ENCODE results near the gene CCR5.

Gene CCR5

DNA sequence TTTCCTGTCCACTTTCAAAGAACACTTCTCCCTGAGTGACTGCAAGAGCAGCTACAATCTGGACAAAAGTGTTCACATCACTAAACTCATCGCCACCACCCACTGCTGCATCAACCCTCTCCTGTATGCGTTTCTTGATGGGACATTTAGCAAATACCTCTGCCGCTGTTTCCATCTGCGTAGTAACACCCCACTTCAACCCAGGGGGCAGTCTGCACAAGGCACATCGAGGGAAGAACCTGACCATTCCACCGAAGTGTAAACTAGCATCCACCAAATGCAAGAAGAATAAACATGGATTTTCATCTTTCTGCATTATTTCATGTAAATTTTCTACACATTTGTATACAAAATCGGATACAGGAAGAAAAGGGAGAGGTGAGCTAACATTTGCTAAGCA is 38.1 kb downstream of the CCR5 start:
- DNase-seq (ENCODE audit: low read depth): no peak

DNA sequence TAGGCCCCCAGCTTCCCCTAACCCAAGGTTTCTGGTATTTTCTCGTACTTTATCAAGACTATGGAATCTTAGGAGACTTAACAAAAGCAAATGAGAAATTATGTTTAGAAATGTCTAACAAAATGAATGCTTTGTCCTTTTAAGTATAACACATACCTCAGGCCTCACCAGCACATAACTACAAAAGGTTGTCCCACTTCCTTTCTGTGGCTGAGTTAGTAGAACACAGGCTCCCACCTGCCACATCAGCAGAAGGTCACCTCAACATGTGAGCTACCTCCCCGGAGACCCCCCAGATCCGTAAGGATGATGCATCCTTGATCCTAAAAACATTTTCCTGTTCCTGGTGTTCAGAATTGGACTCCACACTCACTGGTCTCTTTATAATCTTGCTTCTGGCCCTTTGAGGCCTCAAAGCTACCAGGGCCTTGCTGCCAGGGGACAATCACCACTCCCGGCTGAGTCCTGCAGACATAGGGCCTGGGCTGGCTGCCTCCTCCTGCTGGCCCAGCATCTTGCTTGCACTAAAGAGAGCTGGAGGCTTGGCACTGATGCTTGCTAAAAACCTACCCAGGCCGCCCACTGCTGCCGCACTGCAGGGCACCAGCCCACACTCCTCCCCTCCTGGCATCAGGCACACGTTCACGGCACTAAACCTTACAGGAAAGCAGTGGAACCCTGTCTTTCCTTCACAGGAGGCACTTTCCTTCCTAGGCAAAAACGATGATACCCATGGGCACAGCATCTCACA is 39.2 kb downstream of the CCR5 start:
- no peak for DNase-seq (ENCODE audit: low read depth)

DNA sequence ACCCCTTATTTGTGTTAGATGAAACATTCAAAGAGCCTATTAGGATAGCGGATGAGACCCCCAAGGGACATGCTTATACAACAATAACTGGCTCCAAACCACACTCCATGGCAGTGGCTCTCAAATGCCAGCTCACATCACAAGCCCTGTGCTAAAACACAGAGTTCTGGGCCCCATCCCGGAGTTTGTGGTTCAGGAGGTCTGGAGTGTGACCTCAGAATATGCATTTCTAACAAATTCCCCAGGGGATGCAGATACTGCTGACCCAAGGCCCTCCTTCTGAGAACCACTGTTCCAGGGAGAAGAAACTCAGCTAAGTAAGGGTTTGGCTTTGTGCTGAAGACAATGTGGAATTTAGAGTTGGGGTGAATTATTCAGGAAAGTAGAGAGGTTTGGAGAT is 39.9 kb downstream of the CCR5 start:
- DNase-seq (ENCODE audit: low read depth): no peak

DNA sequence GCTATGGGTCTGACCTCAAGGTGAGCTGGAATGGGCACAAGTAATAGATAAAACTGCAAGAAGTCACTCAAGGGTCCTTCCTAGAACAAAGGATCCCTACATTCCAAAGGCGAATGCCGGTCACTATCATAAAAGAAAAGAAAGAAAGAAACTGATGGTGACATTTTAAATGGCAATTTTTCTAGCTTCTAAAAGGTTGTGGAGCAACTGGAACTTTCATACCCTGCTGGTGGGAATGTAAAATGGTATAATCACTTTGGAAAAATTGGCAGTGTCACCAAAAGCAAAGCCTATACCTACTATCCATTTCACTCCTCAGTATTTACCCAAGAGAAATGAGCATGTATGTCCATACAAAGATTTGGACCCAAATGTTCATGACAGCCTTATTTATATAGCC is 40.5 kb downstream of the CCR5 start:
- DNase-seq (ENCODE audit: low read depth): no peak

DNA sequence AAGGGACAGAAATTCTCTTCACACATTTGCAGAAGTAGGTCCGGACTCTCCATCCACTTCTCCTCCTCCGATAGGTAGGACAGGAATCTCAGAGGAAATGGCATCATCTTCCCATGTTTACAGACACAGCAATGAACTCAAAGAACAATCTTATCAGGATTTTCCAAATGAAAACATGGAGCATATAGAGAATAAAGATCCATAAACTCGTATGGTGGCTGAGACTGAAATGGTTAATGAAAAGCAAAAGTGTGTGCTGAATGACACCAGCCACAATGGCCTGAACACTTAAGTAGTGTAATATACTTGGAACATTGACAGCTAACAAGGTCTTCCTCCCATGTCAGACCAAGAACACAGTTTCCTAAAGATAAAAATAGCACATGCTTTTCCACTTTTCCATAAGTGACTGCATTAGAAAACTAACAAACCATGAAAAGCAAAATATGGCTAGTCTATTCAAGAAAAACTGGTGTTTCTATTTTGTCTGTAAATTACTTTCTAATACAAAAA is 42.1 kb downstream of the CCR5 start:
- no peak for DNase-seq (ENCODE audit: low read depth)

DNA sequence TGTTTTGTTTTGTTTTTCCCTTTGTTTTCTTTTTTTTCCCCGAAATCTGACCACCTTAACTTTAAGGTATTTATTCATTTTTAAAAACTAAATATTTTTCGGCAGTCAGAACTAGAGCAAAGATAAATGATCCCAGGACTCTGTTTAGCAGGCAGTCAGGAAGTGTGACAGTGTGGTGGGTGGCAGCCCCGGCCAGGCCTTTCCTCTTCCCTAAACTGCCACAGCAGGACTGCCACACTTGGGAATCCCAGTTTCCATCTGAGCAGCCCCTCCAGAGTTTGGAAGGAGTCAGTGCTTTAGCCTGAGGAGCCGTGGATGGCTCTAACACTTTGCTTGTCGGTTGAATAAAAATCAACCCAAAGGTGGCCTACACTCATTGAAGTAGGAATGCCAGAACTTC is 43.2 kb downstream of the CCR5 start:
- no peak for DNase-seq (ENCODE audit: low read depth)

DNA sequence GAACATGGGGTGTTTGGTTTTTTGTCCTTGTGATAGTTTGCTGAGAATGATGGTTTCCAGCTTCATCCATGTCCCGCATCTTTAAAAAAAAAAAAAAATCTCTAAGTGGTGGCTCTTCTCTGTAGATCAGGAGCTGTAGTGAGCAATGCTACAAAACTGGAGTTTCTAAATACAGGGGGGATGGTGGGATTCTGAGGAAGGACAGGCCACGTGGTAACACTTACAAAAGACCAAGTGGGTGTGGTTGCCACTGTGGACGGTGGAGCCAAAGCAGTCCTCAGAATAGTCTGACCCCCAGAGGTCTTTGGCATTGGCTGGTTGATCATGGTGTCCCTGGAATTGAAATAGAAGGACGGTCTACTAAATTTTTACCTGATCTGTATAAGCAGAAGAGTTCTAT is 44.0 kb downstream of the CCR5 start:
- DNase-seq (ENCODE audit: low read depth): no peak

DNA sequence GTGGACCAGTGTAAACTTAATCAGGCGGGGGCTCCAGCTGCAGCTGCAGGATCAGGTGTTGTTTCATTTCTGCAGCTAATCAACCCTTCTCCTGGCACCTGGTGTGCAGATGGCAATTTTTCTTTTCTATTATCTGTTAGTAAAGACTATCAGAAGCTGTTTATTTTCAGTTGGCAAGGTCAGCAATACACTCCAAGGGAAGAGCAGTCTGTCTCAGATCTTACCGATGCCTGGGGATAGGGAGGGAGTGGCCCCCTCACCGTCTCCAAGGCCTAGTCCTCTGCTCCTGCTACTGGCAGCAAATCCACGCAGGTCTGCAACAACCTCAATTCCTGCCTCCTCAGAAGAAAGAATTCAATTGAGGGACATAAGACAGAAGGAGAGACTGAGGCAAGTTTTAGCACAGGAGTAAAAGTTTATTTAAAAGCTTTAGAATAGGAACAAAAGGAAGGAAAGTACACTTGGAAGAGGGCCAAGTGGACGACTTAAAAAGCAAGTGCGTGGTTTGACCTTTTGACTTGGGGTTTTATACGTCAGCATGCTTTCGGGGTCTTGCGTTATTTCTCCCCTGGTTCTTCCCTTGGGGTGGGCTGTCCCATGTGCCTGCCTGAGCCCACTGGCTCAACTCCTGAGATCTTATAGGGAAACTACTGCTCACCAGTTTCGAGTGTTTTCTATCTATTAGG is 45.5 kb downstream of the CCR5 start:
- no peak for DNase-seq (ENCODE audit: low read depth)

DNA sequence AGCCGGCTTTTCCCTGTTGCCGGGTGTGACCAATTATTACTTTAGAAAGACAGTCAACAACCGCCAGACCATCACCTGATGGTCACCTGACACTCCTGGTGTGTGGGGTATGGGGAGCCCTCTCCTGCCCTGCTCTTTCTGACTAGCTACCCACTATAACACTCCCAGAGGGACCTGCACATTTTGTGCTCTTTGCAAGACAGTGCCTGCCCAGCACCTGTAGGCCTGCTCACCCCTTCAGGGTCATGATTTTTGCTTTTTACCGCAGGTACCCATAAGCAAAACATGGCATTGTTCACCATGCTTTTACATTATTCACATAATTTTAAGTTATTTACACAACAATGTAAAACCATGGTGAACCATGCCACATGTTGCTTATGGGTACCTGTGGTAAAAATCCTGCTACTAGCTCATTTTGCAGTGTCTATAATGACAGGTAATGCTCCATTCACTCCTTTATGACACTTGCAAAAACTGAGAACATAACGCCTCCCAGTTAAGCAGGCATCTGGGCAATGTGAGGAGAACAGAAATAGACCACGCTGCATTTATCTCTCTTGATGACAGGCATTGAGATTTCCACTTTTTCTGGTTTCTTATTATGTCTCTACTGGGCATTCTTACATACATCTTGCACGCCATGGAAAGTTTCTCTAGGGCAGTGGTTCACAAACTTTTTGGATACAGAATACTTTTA is 46.2 kb downstream of the CCR5 start:
- DNase-seq (ENCODE audit: low read depth): no peak

DNA sequence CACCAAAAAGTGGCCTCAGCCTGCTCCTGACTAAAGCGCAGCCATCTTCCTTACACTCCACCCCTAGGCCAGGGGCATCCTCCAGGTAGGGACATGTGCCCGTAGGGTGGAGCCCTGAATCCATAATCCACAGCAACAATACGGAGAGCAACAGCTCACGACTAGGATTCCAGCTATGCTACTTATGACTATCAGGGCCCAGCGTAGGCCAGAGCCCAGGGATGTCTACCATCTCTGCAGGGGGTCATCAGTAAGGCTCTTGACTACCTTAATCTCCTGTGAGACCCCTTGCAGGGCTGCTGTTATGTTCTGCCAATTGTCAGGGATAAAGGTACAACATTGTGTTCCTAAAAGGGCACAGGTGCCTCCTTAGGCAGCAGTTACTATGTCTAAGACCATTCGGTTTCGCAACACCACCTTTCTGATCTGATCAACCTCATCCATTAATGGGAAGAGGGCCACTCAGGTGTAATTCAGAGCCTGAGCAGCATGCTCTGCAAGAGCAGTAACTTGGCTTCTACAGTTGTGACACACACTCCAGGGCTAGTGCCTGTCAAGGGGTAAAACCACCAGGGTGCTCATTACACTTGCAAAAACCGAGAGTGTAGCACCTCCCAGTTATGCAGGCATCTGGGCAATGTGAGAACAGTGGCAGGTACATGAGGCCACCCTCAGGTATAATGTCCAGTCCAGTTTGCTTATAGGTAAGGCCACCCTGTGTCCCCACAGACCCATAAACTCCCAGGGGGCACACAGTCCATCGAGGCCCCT is 47.3 kb downstream of the CCR5 start:
- DNase-seq (ENCODE audit: low read depth): no peak

DNA sequence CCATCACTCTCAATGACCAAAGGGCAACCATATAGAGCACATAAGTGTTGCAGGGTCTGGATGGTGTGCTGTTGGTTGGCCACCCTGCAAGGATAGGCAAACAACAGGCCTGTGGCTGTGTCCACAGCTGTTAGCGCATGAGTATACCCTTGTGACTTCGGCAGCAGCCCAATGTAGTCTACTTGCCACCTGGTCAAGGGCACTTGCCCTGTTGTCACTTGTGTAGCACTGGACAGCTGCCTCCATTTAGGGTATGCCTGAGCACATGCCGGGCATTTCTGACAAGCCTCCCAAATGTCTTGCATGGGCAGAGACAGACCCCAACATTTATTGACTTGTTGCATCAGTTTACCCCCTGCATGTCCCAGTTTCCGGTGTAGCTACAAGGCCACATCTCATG is 49.1 kb downstream of the CCR5 start:
- DNase-seq (ENCODE audit: low read depth): no peak

DNA sequence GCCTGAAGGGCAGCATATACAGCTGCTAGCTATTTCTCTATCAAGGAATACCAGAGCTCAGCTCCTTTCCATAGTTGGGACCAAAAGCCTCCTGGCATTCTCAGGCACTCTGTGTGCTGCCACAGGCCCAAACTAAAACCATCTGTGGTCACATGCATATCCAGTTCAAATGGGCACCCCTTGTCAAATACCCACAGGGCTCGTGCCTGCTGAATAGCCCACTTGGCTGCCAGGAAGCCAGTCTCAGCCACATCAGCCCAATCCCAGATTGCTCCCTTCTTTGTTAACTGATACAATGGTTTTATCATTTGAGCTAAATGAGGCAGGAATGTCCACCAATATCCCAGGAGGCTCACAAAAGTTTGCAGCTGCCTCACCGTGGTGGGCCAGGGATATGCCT is 50.2 kb downstream of the CCR5 start:
- DNase-seq (ENCODE audit: low read depth): no peak

DNA sequence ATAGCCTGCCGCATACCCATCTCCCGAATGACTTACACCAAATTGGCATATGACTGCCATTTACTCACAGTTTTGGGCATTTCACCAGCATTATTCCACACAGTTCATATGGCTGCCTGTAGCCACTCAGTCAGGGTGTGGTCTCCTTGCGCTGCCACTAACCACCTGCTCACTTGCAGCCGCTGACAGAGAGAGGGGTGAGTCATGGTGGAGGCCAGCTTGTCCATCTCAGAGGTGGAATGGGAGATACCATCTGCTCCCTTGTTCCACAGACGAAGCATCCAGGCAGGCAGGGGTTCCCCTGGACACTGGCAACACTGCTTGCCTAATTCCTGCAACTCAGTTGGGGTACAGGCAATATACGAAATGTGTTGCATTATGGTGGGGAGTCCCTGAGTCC is 51.9 kb downstream of the CCR5 start:
- no peak for DNase-seq (ENCODE audit: low read depth)

DNA sequence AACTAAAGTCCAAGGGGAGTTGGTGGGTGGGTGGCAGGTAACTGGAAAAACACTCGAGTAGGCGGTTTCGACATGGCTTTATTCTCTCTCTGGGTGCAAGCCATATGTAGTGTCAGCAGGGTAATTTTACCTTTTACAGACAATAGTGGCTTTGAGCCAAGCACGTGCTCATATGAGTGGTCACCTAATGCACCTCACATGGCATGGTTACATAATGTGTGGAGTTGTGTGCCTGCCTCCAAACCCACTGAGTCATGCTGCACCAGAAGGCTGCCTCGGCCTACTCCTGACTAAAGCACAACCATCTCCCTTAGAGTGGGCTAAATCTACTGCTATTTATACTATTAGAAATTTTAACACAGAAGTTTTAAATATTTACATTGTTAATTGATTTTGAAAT is 52.8 kb downstream of the CCR5 start:
- DNase-seq (ENCODE audit: low read depth): no peak

Data from T-helper 22 cell (primary cell).